CD4-positive, alpha-beta T cell treated with Interleukin-6 for 4 hours (primary cell): ENCODE data around the gene PCP4.
"Not testable (repeated sequence)": the region's sequence is repeated elsewhere in the genome, so short reads cannot be mapped to it uniquely, and the experiment has no call there.

Experiments used
- DNase-seq: peaks from one replicate; pipeline ENCODE4 v3.0.0-alpha.2; 2020; ENCODE audit warnings: mixed read lengths

PCP4 gene

DNA sequence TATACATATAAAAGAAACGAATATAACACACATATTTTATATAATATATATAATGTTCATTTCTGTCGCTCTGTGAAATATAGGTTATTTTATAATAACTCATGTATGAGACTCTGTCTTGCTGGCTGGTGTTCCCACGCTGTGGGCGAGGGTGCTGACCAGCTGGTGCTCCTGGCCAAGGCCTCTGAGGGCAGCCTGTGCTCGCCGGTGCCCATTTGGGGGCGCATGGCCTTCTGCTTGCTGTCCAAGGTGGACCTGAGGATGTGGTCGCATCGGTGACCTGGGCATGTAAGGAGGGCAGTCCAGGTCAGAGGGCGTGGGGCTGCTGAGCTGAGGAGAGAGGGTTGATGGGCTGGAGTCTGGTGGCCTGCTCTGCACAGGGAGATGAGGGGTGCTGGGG is 1.1 kb upstream of the PCP4 start:
- no peak for DNase-seq

DNA sequence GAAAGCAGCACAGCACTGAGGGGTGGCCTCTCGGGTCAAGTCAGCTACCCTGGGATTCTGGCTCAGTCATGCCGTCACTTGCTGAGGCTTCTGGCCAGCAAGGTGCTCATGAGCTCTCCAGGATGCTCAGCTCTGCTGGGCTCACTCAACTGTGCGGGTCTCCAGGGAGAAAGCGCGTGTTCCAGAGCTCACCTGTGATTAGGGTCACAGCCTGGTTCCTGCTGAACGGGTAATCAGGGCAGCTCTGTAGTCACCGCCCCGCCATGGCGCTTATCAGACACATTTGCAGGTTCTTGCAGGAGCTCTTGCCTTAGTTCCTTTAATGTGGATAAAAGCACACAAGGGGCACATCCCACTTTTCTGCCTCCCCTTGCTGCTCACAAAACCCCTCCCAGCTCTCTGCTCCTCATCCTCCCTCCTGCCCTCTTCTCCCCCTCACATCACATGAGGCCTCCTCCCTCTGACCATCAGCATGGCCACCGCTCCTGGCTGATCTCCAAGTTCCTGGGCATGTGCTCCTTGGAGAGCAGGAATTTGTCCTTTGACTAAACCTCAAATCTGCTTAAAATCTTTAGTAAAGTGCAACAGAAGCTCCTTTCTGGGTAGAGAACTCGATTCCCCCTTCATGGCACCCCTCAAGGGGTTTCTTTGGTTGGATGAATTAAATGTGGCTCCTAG is 2.0 kb downstream of the PCP4 start:
- no peak for DNase-seq

DNA sequence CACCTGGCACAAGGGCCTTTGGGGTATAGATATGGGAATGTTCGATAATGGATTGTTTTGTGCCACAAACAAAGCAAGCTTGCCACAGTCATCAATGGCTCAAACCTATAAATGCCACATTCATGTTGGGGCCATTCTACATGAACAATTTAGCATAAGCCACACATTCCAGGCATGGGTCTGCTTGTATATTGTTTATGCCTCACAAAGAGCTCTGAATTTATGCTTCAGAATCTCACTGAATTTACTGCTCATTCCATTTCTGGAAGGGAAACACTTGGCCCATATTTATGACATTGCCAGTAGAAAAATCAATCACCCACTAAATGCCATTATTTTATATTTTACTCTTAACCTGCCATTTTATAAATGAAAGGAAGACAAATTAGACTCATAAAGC is 6.4 kb downstream of the PCP4 start:
- no peak for DNase-seq

DNA sequence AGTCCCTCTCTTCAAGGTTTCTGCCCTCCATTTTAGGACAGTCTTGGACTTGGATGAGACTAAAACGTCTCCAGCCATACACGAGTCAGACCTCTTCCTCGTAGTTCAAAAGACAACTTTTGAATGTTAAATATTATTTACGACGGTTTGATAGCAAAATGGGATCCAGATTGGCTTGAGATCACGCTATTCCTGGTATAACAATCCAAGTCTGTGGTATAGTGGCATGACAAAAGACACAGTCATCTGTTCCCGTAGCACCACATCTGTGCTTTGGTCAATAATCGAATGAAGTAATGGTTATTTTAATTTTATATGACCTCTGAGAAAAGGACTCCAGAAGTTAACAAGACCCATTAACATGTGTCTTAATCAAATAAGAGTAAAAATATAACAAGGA is 7.0 kb downstream of the PCP4 start:
- no peak for DNase-seq

DNA sequence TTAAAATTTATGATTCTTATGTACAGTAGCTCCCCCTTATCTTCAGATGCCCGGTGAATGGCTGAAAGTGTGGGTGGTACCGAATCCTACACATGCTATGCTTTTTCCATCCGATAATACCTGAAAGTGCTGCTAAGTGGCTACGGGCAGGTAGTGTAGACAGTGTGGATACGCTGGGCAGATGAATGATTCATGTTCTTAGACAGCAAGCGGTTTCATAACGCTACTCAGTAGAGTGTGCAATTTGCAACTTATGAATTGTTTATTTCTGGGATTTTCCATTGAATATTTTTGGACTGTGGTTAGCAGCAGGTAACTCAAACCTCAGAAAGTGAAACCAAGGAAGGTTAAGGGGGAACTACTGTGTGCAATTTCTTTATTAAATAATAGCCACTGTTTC is 7.5 kb downstream of the PCP4 start:
- no peak for DNase-seq

DNA sequence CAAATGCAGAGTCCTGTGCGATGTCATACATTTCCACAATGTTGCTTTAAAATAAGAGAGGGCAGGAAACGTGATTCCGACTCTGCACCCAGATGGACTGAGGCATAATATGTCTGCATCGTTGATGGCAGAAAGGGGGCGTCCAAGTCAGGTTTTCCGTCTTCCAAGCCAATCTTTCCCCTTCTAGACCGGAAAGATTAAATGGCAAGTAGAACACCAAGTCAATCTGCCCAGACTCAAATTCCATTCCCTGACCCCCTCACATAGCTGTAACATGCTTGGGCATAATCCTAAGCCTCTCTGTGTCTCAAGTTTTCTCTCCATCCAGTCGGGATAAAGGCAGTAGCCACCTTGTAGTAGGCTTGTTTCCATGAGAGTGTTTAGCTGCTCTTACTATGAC is 14.4 kb downstream of the PCP4 start:
- no peak for DNase-seq

DNA sequence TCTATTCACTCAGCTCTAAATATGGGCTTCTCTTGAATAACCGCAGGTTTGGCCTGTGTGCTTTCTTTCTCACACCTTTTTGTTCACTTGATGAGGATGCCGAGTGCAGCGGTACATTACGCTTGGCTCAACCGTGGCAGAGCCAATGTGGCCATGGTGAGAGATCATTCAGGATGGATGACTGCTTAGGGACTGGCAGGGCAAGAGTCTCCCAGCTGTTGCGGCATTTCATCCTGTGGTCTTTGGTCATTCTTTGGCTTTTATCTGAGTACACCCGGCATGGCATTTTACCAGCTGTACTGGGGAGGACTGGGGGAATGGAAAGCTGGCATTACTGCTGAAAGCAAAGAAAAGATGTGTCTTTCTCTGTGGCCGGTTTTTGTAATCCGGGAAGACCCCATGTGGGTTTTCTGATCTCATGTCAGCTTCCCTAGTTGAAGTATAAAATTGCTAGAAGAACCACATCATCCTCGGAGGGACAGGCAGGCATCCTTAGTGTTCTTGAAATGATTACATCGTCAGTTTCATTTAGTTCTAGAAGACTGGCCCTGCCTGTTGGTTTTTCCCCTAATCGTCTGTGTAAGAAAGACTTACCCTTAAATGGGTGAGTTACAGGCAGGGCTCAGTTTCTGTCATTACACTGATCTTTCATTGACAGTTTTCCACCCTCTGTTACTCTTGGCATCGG is 15.1 kb downstream of the PCP4 start:
- no peak for DNase-seq

DNA sequence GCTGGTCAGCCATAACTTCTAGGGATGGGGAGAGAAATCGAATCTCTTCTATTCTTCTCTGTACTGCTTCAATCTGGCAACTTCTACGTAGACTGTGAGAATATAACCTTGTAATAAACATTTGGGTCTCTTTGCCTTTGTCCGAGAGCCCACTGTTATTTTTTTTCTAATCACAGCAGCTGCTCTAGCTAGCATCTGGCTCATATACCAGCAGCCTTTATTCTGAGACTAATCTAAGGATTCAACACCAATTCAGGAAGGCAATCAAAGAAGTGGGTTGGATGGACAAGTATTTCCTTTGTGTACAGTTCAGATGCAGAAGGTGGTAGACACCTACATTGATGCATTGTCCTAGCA is 15.6 kb downstream of the PCP4 start:
- no peak for DNase-seq

DNA sequence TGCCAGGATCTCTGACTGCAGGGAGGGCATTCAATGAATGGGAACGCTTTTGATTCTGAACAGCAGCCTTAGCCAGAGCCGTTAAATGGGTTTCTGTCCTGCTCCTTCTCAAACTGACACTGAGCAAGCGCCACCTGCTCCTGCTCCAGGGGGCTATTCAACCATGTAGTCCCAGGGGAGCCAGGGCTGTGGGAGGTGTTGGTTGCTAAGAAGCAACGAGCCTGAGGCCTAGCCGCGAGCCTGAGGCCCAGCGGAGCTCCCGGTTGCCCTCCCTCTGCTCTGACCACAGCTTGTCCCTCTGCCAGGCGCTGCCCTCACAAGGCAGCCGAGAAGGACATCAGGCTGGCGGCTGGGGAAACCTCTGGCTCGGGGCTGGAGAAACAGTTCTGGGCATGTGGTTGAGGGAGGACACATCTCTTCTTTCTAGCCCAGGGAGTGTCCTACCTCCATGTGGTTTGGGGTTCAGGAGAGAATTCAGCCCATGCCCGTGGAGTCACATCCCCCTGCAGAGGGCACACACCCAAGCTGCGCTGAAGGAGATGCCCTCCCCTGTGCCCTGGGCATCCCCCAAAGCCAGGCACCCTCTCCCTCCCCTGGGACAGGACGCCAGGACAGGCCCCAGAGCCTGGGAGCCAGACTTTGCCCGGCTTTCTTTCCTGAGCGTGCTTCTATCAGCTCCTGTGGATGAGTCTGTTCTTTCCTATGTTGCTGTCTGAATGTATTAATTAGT is 18.0 kb downstream of the PCP4 start:
- no peak for DNase-seq

DNA sequence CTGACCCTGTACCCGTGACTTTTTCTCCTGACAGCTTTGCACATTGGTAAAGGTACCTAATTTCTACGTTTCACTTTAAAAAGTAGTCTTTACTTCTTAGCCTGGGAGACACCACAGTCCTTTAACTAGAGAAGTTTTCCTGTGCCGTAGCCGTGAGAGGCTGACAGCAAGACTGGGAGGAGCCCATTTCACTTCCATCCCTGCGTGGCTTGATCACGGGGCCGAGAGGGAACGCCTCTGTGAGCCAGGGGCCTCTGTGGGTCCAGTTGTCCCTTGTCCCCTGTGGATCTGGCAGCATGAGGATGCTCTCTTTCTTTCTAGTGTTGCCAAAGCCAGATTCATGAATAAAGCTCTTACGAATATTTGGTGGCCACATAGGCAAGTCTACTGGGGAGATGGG is 21.6 kb downstream of the PCP4 start:
- DNase-seq, result no peak

DNA sequence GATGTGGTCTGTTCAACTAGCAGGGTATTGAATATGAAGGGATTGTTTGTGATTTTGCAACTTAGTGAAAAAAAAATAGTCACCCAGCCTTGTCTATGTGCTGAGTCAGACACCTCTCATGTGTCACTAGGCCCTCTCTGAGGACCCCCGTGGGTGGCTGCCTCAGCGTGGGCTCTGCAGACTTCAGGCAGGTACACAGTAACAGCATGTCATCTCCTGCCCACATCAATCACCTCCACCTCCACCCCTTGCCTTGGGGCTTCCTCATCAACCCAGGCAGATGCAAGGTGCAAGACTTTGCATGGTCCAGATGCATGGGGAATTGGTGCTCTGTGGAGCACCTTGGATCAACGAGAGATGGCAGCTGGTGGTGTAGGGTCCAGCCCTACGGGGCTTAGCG is 23.9 kb downstream of the PCP4 start:
- no peak for DNase-seq

DNA sequence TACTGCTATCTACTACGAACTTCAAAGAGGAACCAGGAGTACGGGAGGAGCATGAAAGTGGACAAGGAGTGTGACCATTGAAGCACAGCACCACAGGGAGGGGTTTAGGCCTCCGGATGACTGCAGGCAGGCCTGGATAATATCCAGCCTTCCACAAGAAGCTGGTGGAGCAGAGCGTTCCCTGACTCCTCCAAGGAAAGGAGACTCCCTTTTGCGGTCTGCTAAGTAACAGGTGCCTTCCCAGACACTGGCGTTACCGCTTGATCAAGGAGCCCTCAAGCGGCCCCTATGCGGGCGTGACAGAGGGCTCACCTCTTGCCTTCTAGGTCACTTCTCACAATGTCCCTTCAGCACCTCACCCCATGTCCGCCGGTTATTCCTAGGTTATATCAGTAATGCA is 24.6 kb downstream of the PCP4 start:
- DNase-seq, result not testable (repeated sequence)

DNA sequence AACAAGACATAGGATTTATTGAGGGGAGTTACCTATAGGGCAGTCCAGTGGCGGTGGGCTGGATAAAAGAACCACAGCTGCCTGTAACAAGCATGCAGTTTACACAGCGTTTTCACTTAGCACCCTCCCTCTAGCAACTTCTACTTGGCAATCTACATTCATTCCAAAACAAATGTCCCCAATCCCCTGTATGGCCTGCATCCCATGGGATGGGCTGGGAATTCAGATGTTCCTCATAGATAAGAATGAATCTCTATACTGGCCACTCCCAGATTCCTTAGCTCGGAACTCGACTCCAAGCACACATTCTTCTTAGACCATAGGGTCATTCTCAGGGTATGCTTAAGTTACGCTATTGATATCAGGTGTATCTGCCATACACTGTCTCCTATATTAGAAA is 33.3 kb downstream of the PCP4 start:
- DNase-seq, result no peak

DNA sequence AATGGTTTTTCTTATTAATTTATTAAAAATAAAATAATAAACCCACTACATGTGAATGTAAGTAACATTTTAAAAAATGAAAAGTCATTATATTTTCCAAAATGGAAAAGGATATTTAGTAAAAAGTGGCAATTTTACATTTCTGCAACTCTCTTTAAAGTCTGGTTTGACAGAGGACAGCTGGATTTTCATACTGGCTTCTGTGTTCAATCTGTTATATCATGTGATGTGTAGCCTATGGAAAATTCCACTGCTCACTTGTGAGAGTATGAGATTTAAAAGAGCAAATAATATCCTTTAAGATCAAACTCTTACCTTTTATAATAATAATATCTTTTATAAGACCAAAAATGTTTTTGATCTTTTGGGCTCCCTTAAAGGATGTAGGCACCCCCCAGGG is 33.7 kb downstream of the PCP4 start:
- no peak for DNase-seq

DNA sequence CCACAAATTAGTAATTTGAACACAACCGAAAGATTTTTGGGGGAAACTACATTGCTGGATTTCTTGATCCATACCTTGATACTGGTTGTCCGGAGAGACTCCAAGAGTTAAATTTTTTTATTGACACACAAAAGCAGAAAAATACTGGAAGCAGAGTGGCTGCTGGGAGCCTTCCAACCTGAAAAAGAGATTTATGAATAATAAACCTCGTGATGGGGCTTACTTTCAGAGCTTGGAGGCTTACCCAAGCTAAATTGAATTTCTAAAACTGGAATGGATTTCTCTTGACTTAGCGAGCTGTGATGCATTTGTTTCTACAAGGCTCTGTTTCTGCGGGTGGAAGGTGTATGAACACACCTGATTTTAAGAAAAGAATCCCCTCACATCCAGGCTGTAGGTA is 35.7 kb downstream of the PCP4 start:
- DNase-seq, result no peak

DNA sequence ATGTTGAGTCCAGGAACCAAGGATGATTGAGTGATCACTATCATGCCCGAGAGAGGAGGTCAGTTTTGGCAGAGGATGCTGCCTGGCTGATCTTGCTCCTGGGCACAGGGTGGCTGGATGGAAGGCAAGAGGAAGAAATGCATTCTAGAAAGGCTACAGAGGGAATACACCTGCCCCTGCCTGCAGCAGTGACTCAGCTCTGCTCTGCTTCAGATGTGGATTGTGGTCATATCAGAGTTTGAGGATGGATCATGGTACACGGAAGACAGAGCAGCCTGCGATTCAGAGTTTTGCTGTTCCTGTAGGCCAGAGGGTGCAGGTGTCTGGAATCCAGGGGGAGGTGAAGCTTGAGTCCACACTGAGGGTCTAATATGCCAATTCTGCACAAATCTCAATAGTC is 37.2 kb downstream of the PCP4 start:
- no peak for DNase-seq

DNA sequence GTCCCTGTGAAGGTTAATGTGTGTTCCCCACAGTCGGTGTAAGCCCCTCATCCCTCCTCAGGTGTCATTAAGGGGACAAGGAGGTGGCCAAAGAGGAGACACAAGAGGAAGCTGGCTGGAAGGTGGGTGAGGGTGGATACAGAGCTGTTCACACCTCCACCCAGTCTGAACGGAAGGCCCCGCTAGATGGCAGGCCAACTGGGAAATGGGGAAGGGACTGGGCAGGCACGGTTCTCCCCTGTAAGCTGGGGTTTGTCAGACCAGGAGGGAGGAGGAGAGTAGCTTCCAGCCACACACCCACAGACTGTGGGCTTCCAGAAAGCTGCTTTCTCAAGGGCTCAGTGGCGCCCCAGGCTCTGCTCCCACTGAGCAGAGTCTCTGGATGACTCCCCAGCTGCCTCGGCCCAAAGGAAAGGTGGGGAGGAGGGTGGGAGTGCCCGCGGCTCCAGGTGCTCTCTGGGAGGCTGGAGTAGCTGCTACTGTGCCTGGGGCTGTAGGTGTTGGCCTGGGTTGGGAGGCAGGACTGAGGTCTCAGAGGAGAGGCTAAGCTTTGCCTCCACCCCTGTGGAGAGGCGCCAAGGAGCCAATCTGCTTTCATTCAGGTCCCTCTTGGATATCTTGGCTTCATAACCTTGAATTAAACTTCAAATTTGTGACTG is 41.2 kb downstream of the PCP4 start:
- DNase-seq, result no peak

DNA sequence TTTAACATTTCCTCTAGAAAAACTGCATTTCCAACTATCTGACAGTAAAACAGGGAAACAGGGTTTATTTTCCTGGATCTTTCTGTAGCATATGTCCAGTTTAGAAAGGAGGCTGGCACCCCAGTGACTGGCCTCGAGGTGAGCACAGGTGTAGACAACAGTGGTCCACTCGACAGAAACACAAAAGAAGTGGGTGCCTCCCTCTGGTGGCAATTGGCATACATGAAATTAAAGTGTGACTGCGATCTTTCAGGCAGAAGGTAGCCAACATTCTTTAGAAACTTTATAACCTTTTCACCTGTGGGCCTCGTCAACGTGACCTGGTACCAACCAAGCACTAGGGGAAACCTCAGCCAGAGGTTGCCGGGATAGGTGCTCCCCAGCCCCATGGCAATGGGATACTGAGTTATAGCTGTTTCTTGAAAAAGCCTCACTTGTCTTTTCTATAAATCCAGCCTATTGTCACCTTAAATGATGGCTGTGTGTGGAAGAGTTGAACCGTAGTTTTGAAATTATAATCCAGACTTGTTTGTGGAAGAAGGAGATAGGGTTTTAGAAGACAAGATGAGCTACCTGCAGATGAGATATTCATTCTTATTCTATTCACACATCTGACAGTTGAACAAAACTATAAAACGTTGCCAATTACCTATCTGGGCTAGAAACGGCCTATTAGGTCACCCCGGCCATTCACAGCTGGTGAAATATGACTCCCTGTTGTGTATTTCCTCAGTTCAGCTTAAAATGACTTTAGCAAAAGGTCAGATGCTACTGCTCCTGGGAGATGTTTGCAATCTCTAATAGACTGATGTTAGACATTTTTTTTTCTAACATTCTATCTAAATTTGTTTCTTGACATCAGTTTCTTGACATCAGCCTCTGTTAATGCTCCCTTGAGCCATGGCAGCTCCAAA is 44.3 kb downstream of the PCP4 start:
- DNase-seq, result no peak

DNA sequence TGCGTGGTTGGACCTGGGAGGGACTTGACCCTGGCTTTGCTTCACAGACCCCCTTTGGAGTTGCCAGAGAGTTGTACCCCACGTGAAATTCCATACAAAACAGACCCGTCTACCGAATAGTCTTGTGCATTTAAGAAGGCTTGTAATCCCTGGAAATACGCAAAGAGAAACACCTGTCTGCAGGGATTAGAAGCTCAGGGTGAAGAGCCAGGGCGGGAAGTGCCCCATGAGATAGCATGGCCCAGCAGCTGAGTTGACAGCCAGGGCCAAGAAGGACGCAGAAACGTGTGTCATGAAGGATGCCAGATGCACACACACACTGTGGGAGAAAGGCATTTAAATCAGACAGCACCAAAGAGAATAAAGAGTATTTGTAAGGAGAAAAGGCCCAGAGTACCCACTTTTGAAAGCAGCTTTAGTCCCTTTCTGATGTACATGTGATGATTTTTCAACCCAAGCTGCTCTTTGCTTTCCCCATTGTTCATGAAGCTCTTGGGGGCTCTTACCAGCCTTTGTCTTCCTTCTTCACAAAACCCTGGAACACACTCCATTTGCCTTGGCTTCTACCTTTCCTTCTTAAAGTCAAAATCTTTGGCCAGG is 46.6 kb downstream of the PCP4 start:
- no peak for DNase-seq

DNA sequence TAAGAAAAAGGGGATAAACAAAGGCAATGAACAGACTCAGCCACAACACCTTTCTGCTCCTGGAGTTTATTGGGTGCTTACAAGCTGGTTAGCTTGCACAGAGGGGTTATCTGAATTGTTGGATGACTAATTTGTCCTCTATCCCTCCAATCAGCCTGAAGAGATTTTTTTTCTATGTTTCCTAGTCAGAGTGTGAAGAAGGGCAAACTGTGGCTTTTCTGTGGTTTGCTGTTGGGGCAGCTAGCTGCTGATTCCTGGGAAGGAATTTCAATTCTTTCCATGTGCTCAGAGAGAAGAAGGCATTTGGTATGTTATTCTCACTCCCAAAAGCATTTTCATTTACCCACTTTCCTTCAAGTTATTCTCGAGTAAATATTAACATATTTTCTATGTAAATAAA is 48.6 kb downstream of the PCP4 start:
- DNase-seq, result no peak

DNA sequence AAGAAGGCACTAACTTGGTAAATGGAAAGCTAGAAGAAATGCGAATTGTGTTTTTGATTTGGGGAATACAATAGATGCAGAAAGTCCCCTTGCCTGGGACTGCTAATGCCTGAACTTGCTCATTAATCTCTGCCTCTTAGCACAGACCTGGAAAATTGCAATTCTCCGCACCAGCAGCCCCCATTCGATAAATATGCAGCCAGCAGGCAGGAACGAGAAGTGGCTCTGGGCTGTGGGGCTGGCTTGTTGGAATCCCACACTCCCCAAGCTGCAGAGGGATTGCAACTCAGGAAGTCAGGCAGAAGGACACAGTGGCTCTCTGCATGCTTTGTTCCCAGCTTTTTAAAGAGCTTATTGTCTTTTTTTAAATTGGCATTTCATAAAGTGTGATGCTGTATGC is 51.3 kb downstream of the PCP4 start:
- DNase-seq, result no peak

DNA sequence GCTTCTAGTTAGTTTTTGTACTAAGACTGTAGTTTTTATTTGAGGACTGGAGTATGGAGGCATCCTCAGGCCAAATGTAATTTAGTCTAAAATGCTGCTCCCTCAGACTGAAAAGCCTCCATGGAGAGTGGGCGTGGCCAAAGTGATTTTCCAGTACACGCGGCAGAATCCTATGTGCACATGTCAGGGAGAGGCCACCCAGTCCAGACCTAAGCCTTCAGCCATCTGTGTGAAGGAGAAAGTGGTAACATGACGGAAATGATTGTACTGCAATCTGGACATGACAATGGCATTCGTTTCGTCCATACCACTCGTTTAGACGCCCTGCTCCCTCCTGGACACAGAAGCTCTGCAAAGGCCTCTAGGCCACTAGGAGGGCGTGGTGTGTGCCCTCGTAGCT is 56.2 kb downstream of the PCP4 start:
- no peak for DNase-seq
